ENCODE measurements around the gene RNF217. TPM values are rescaled to one million over a fixed set of nuclear protein-coding genes. Genes with fewer than 3 reads are reported as not detected.

The RNF217 gene
- total RNA-seq, 1 donor from 2014 or later = 51.5 TPM

DNA sequence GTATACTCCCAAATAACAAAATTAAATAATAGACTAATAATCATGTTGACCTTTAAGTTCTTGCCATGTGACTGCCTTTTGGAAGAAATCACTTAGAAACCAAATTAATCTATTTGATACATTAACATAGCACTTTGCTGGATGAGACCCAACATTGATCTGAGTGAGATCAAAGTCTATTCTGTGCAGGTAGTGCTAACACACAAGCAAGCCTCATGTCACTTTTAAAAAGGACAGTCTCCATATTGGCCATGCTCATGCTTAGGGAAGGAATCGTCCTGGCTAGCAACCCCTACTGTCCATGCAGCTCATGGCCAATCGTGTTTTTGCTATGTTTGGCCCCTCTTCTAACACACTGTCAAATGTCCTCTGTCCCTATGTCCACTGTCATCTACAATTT lies 35.8 kb upstream of the RNF217 start:
- H3K4me3 Mint-ChIP-seq (ENCODE audit: unreplicated experiment) = no peak overlapping the region
- DNase-seq (ENCODE audit: low spot score) = no peak
- peaks cover 7% of the 10 kb centered on the region for H3K9me3 Mint-ChIP-seq (ENCODE audit: low read depth)
- no peak overlapping the region for H3K27ac Mint-ChIP-seq (ENCODE audit: unreplicated experiment)
- TF ChIP-seq CTCF (IDR thresholded peaks at IDR 0.05) = no peak
- peaks cover 4% of the 10 kb centered on the region for H3K36me3 Mint-ChIP-seq (ENCODE audit: low read depth)
- peaks cover 7% of the 10 kb centered on the region for H3K4me1 Mint-ChIP-seq (ENCODE audit: low read depth)
- H3K27me3 Mint-ChIP-seq (ENCODE audit: low read depth) = no peaks in the 10 kb centered on the region

DNA sequence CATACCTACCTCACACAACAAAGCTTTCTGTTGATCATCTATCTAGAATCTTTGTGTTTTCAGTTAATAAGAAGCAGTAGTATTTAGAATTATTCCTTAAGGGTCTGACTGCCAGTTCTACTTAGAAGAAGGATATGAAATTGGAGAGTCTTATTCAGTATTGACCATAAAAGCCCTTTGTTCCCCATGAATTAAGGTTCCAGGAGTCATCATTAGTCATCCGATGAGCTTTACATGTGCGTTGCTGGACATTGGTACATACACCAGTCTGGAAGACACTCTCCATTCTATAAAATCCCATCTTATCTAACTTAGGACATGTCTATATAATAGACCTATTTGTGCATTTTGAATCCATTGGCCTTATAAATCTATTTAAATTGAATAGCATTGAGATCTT lies 34.4 kb upstream of the RNF217 start:
- Mint-ChIP-seq H3K36me3 (ENCODE audit: low read depth) (peaks cover 3% of the 10 kb centered on the region), H3K27me3 (ENCODE audit: low read depth) (no peaks in the 10 kb centered on the region), H3K9me3 (ENCODE audit: low read depth) (peaks cover 6% of the 10 kb centered on the region), H3K4me3 (ENCODE audit: unreplicated experiment) (no peak overlapping the region), H3K27ac (ENCODE audit: unreplicated experiment) (no peak overlapping the region), H3K4me1 (ENCODE audit: low read depth) (peaks cover 7% of the 10 kb centered on the region)
- TF ChIP-seq CTCF (IDR thresholded peaks at IDR 0.05) = no peak
- DNase-seq (ENCODE audit: low spot score) = no peak

DNA sequence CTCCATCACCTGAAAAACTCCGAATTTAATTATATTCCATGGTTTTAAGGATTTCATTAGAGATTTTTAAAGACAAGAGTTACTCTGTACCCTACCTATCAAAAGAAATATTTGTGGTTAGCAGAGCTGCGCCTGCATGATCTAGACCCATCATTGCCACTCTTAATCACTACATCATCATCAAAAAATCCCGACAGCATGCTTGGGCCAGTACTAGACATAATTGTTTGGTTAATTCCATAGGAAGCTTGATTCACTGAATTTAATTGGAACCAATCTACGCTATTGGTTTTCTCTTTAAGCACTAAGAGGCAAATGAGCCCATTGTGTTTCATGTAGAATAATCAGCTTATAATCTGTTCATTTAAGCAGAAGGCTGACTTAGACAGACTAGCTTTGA lies 33.4 kb upstream of the RNF217 start:
- no peak for DNase-seq (ENCODE audit: low spot score)
- Mint-ChIP-seq H3K36me3 (ENCODE audit: low read depth) (peaks cover 5% of the 10 kb centered on the region), H3K4me1 (ENCODE audit: low read depth) (peaks cover 7% of the 10 kb centered on the region), H3K4me3 (ENCODE audit: unreplicated experiment) (no peak overlapping the region), H3K9me3 (ENCODE audit: low read depth) (peaks cover 6% of the 10 kb centered on the region), H3K27ac (ENCODE audit: unreplicated experiment) (no peak overlapping the region), H3K27me3 (ENCODE audit: low read depth) (no peaks in the 10 kb centered on the region)
- no peak for TF ChIP-seq CTCF (IDR thresholded peaks at IDR 0.05)

DNA sequence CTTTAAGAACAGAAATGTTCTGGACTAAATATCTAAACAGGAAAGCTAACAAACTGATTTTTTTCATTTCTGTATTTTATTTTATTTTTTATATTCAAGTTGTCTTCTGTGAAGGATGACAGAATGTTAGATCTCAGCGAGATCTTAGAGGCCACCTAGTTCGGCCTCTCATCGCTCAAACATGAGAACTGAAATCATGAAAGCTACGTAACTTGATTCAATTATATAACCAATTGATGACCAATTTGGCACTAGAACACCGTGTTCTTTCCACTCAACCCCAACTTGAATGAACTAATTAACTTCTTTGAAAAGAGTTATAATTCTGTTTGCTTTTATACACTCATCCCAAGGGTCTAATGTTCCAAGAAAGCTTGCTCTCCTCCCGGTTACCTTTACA lies 24.6 kb upstream of the RNF217 start:
- H3K36me3 Mint-ChIP-seq (ENCODE audit: low read depth) = peaks cover 6% of the 10 kb centered on the region
- no peak overlapping the region for H3K27ac Mint-ChIP-seq (ENCODE audit: unreplicated experiment)
- no peaks in the 10 kb centered on the region for H3K4me1 Mint-ChIP-seq (ENCODE audit: low read depth)
- H3K9me3 Mint-ChIP-seq (ENCODE audit: low read depth) = no peaks in the 10 kb centered on the region
- no peak for TF ChIP-seq CTCF (IDR thresholded peaks at IDR 0.05)
- DNase-seq (ENCODE audit: low spot score) = no peak
- no peaks in the 10 kb centered on the region for H3K27me3 Mint-ChIP-seq (ENCODE audit: low read depth)
- no peak overlapping the region for H3K4me3 Mint-ChIP-seq (ENCODE audit: unreplicated experiment)

- no peak for DNase-seq (ENCODE audit: low spot score)
- Mint-ChIP-seq H3K4me1 (ENCODE audit: low read depth) (no peaks in the 10 kb centered on the region), H3K27ac (ENCODE audit: unreplicated experiment) (no peak overlapping the region), H3K9me3 (ENCODE audit: low read depth) (peaks cover 4% of the 10 kb centered on the region), H3K27me3 (ENCODE audit: low read depth) (no peaks in the 10 kb centered on the region), H3K4me3 (ENCODE audit: unreplicated experiment) (no peak overlapping the region), H3K36me3 (ENCODE audit: low read depth) (peaks cover 3% of the 10 kb centered on the region)
- TF ChIP-seq CTCF (IDR thresholded peaks at IDR 0.05) = no peak
Measured at GRCh38 chr6:124941259-124941658, 21.0 kb upstream of the RNF217 start.

All from chondrocyte (in vitro differentiated cells).